ENCODE measurements around the gene ALDOB.

The ALDOB gene

GRCh38 chr9:101470021-101470420 lies 34.4 kb upstream of the ALDOB start:
- Histone ChIP-seq H3K9ac (ENCODE audit: low read depth, low read length, poor library complexity) (no peak overlapping the region), H4K91ac (ENCODE audit: low read depth, low read length, poor library complexity) (no peak overlapping the region), H2AK5ac (ENCODE audit: low read depth, low read length) (no peak overlapping the region), H2BK5ac (ENCODE audit: low read length) (no peak overlapping the region), H3K79me1 (ENCODE audit: low read depth, low read length) (no peaks in the 10 kb centered on the region), H3K4me1 (ENCODE audit: control insufficient read depth in 2 of 2, insufficient read depth in 1 of 2, low read depth in 1 of 2, low read length in 2 of 2) (no peaks in the 10 kb centered on the region), H3K9me3 (replicated peaks in 1 of 2; ENCODE audit: control insufficient read depth in 2 of 2, insufficient read depth in 1 of 2, low read depth in 1 of 2, low read length in 2 of 2) (no peaks in the 10 kb centered on the region), H3K14ac (ENCODE audit: low read length) (no peak overlapping the region), H2BK15ac (ENCODE audit: low read length) (no peak overlapping the region), H3K27me3 (ENCODE audit: control insufficient read depth in 3 of 3, insufficient read depth in 3 of 3, low read depth in 1 of 3, low read length in 3 of 3) (no peaks in the 10 kb centered on the region), H3K4ac (ENCODE audit: low read length) (no peak overlapping the region), H3K27ac (replicated peaks; ENCODE audit: low read length) (no peak overlapping the region), H3K4me2 (ENCODE audit: insufficient read depth, low read length, poor library complexity, severe bottlenecking) (no peak overlapping the region), H3K18ac (ENCODE audit: low read length) (no peak overlapping the region), H3K23ac (ENCODE audit: low read depth, low read length, poor library complexity) (no peak overlapping the region), H2BK12ac (ENCODE audit: low read length) (no peak overlapping the region), H3K4me3 (ENCODE audit: low read length in 2 of 2) (no peak overlapping the region), H2BK120ac (ENCODE audit: low read depth, low read length) (no peak overlapping the region), H3K36me3 (replicated peaks in 1 of 2; ENCODE audit: control insufficient read depth in 2 of 2, insufficient read depth in 2 of 2, low read length in 2 of 2) (peaks cover 3 to 20% of the 10 kb centered on the region in 2 donors), H2AFZ (ENCODE audit: low read length) (no peak overlapping the region), H4K8ac (ENCODE audit: low read depth, low read length) (no peak overlapping the region)
- no peak for DNase-seq (ENCODE audit: low spot score)
- no CpG with 5 or more reads among the region's 3 CpGs for WGBS, 2 donors (ENCODE audit: extremely low coverage in 2 of 2, insufficient read length in 2 of 2, insufficient replicate concordance in 1 of 2)

DNA sequence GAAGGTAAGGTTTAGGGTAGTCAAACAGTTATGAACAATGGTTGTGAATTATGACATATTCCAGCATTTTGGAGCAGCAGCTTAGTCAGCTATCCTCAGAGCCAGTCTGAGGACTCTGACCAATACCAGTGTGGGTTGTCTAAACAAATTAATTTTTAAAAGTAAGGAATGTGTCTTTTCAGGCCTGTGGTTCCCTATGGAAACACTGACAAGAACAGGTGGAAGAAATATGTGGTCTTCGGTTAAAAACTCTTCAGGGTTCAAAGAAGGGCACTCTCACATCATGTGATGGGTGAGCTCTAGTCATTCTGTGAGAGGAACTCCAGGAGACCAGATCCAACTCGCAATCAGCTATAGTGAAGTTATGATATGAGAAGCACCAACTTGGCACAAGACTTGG lies 33.5 kb upstream of the ALDOB start:
- H2BK5ac ChIP-seq (ENCODE audit: low read length), result no peak overlapping the region
- peaks cover 2 to 11% of the 10 kb centered on the region in 2 donors for H3K36me3 ChIP-seq (replicated peaks in 1 of 2; ENCODE audit: control insufficient read depth in 2 of 2, insufficient read depth in 2 of 2, low read length in 2 of 2)
- no peak overlapping the region for H3K4me2 ChIP-seq (ENCODE audit: insufficient read depth, low read length, poor library complexity, severe bottlenecking)
- no peak overlapping the region for H3K9ac ChIP-seq (ENCODE audit: low read depth, low read length, poor library complexity)
- H2BK12ac ChIP-seq (ENCODE audit: low read length), result no peak overlapping the region
- no peak overlapping the region for H3K4ac ChIP-seq (ENCODE audit: low read length)
- no CpG with 5 or more reads among the region's 2 CpGs for WGBS, 2 donors (ENCODE audit: extremely low coverage in 2 of 2, insufficient read length in 2 of 2, insufficient replicate concordance in 1 of 2)
- H3K27me3 ChIP-seq (ENCODE audit: control insufficient read depth in 3 of 3, insufficient read depth in 3 of 3, low read depth in 1 of 3, low read length in 3 of 3), result no peaks in the 10 kb centered on the region
- no peaks in the 10 kb centered on the region for H3K4me1 ChIP-seq (ENCODE audit: control insufficient read depth in 2 of 2, insufficient read depth in 1 of 2, low read depth in 1 of 2, low read length in 2 of 2)
- H4K91ac ChIP-seq (ENCODE audit: low read depth, low read length, poor library complexity), result no peak overlapping the region
- no peaks in the 10 kb centered on the region for H3K9me3 ChIP-seq (replicated peaks in 1 of 2; ENCODE audit: control insufficient read depth in 2 of 2, insufficient read depth in 1 of 2, low read depth in 1 of 2, low read length in 2 of 2)
- no peak overlapping the region for H2BK120ac ChIP-seq (ENCODE audit: low read depth, low read length)
- no peak overlapping the region for H2BK15ac ChIP-seq (ENCODE audit: low read length)
- H3K79me1 ChIP-seq (ENCODE audit: low read depth, low read length), result no peaks in the 10 kb centered on the region
- no peak overlapping the region for H3K14ac ChIP-seq (ENCODE audit: low read length)
- H2AK5ac ChIP-seq (ENCODE audit: low read depth, low read length), result no peak overlapping the region
- no peak overlapping the region for H3K18ac ChIP-seq (ENCODE audit: low read length)
- no peak overlapping the region for H2AFZ ChIP-seq (ENCODE audit: low read length)
- DNase-seq (ENCODE audit: low spot score), result no peak
- no peak overlapping the region for H3K27ac ChIP-seq (replicated peaks; ENCODE audit: low read length)
- H3K4me3 ChIP-seq (ENCODE audit: low read length in 2 of 2), result no peak overlapping the region
- H3K23ac ChIP-seq (ENCODE audit: low read depth, low read length, poor library complexity), result no peak overlapping the region
- H4K8ac ChIP-seq (ENCODE audit: low read depth, low read length), result no peak overlapping the region

- H4K91ac ChIP-seq (ENCODE audit: low read depth, low read length, poor library complexity), result no peak overlapping the region
- no peaks in the 10 kb centered on the region for H3K9me3 ChIP-seq (replicated peaks in 1 of 2; ENCODE audit: control insufficient read depth in 2 of 2, insufficient read depth in 1 of 2, low read depth in 1 of 2, low read length in 2 of 2)
- no peak for DNase-seq (ENCODE audit: low spot score)
- no peak overlapping the region for H3K4me2 ChIP-seq (ENCODE audit: insufficient read depth, low read length, poor library complexity, severe bottlenecking)
- H2BK5ac ChIP-seq (ENCODE audit: low read length), result no peak overlapping the region
- no peak overlapping the region for H3K4me3 ChIP-seq (ENCODE audit: low read length in 2 of 2)
- no peaks in the 10 kb centered on the region for H3K79me1 ChIP-seq (ENCODE audit: low read depth, low read length)
- no peaks in the 10 kb centered on the region for H3K4me1 ChIP-seq (ENCODE audit: control insufficient read depth in 2 of 2, insufficient read depth in 1 of 2, low read depth in 1 of 2, low read length in 2 of 2)
- no peak overlapping the region for H3K18ac ChIP-seq (ENCODE audit: low read length)
- H3K9ac ChIP-seq (ENCODE audit: low read depth, low read length, poor library complexity), result no peak overlapping the region
- no peak overlapping the region for H3K27ac ChIP-seq (replicated peaks; ENCODE audit: low read length)
- no peak overlapping the region for H3K4ac ChIP-seq (ENCODE audit: low read length)
- WGBS, 2 donors (ENCODE audit: extremely low coverage in 2 of 2, insufficient read length in 2 of 2, insufficient replicate concordance in 1 of 2), result no CpG with 5 or more reads among the region's 1 CpG
- no peak overlapping the region for H2BK12ac ChIP-seq (ENCODE audit: low read length)
- H3K27me3 ChIP-seq (ENCODE audit: control insufficient read depth in 3 of 3, insufficient read depth in 3 of 3, low read depth in 1 of 3, low read length in 3 of 3), result no peaks in the 10 kb centered on the region
- no peak overlapping the region for H2BK15ac ChIP-seq (ENCODE audit: low read length)
- no peak overlapping the region for H3K23ac ChIP-seq (ENCODE audit: low read depth, low read length, poor library complexity)
- peaks cover 0 to 4% of the 10 kb centered on the region in 2 donors for H3K36me3 ChIP-seq (replicated peaks in 1 of 2; ENCODE audit: control insufficient read depth in 2 of 2, insufficient read depth in 2 of 2, low read length in 2 of 2)
- no peak overlapping the region for H2BK120ac ChIP-seq (ENCODE audit: low read depth, low read length)
- peak overlapping the region; percentile 70 for H2AFZ ChIP-seq (ENCODE audit: low read length)
- H3K14ac ChIP-seq (ENCODE audit: low read length), result no peak overlapping the region
- H2AK5ac ChIP-seq (ENCODE audit: low read depth, low read length), result no peak overlapping the region
- no peak overlapping the region for H4K8ac ChIP-seq (ENCODE audit: low read depth, low read length)
These were observed 32.5 kb upstream of the ALDOB start for GRCh38 chr9:101468116-101468515.

DNA sequence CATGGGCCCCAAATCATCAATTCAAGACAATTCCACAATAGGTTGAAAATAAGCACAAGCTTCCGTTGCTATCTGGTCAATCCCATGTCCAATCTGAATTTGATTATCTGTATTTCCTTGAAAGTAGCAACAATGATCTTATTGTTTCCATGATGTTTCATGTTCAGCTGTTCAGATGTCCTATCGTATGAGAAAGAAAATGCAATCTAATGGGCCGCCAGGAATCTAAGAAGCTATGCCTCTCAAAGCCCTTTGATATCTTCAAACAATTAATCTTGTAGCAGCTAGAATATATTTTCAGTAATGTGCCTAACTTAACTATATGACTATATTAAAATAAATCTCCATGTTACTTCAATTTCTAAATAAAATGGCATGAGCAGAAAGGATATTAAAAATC lies 32.1 kb upstream of the ALDOB start:
- Histone ChIP-seq H3K14ac (ENCODE audit: low read length) (no peak overlapping the region), H3K27ac (replicated peaks; ENCODE audit: low read length) (no peak overlapping the region), H3K9ac (ENCODE audit: low read depth, low read length, poor library complexity) (no peak overlapping the region), H3K23ac (ENCODE audit: low read depth, low read length, poor library complexity) (no peak overlapping the region), H3K27me3 (ENCODE audit: control insufficient read depth in 3 of 3, insufficient read depth in 3 of 3, low read depth in 1 of 3, low read length in 3 of 3) (no peaks in the 10 kb centered on the region), H2AK5ac (ENCODE audit: low read depth, low read length) (no peak overlapping the region), H2BK15ac (ENCODE audit: low read length) (no peak overlapping the region), H4K91ac (ENCODE audit: low read depth, low read length, poor library complexity) (no peak overlapping the region), H3K36me3 (replicated peaks in 1 of 2; ENCODE audit: control insufficient read depth in 2 of 2, insufficient read depth in 2 of 2, low read length in 2 of 2) (peaks cover 0 to 2% of the 10 kb centered on the region in 2 donors), H3K4me1 (ENCODE audit: control insufficient read depth in 2 of 2, insufficient read depth in 1 of 2, low read depth in 1 of 2, low read length in 2 of 2) (peaks cover 0 to 2% of the 10 kb centered on the region in 2 donors), H3K9me3 (replicated peaks in 1 of 2; ENCODE audit: control insufficient read depth in 2 of 2, insufficient read depth in 1 of 2, low read depth in 1 of 2, low read length in 2 of 2) (no peaks in the 10 kb centered on the region), H2AFZ (ENCODE audit: low read length) (peak overlapping the region; percentile 70), H3K4me3 (ENCODE audit: low read length in 2 of 2) (no peak overlapping the region), H3K18ac (ENCODE audit: low read length) (no peak overlapping the region), H3K79me1 (ENCODE audit: low read depth, low read length) (no peaks in the 10 kb centered on the region), H2BK5ac (ENCODE audit: low read length) (no peak overlapping the region), H2BK120ac (ENCODE audit: low read depth, low read length) (no peak overlapping the region), H3K4ac (ENCODE audit: low read length) (no peak overlapping the region), H3K4me2 (ENCODE audit: insufficient read depth, low read length, poor library complexity, severe bottlenecking) (no peak overlapping the region), H4K8ac (ENCODE audit: low read depth, low read length) (no peak overlapping the region), H2BK12ac (ENCODE audit: low read length) (no peak overlapping the region)
- no peak for DNase-seq (ENCODE audit: low spot score)
- no CpG with 5 or more reads among the region's 3 CpGs for WGBS, 2 donors (ENCODE audit: extremely low coverage in 2 of 2, insufficient read length in 2 of 2, insufficient replicate concordance in 1 of 2)
